Activated T-cell treated with anti-CD3 and anti-CD28 coated beads for 48 hours (primary cell): ENCODE results near the gene EVL.
"Not testable (repeated sequence)": the region's sequence is repeated elsewhere in the genome, so short reads cannot be mapped to it uniquely, and the experiment has no call there.

Source experiments
- DNase-seq: peaks from one replicate; pipeline ENCODE4 v3.0.0-alpha.2; 2020; ENCODE audit warnings: low read depth

EVL gene

DNA sequence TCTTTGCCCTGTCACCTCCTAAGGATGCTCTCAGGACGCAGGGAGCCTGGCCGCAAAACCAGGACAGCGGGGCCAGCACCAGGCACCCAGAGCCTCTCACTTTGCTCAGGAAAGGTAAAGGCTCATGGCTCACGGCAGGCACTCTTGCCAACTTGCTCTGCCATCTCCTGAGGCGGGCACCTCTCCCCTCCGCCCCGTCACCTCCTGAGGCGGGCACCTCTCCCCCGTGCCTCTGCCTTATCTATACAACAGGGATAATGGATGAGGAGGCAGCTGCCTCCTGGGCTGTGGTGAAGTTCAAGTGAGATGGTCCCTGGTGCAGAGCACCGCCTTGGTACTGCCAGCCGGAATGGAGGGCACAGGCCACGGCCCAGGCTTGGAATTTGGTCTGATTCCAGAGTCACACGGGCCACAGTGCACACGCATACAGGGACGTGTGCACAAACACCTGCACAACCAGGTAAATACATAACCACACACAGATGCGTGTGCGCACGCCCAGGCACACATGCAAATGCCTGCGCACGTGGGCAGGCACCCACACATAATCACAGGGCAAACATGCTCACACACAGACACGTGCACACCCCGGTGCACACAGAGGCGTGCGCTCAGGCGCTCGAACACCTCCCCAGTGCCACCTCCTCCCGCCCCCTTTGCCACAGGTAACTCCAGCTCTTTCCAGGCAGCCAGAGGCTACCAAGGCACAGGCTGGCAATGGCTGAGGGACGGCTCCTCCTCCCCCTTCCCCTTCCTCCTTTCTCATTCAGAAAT is 82.7 kb downstream of the EVL start:
- no peak for DNase-seq

DNA sequence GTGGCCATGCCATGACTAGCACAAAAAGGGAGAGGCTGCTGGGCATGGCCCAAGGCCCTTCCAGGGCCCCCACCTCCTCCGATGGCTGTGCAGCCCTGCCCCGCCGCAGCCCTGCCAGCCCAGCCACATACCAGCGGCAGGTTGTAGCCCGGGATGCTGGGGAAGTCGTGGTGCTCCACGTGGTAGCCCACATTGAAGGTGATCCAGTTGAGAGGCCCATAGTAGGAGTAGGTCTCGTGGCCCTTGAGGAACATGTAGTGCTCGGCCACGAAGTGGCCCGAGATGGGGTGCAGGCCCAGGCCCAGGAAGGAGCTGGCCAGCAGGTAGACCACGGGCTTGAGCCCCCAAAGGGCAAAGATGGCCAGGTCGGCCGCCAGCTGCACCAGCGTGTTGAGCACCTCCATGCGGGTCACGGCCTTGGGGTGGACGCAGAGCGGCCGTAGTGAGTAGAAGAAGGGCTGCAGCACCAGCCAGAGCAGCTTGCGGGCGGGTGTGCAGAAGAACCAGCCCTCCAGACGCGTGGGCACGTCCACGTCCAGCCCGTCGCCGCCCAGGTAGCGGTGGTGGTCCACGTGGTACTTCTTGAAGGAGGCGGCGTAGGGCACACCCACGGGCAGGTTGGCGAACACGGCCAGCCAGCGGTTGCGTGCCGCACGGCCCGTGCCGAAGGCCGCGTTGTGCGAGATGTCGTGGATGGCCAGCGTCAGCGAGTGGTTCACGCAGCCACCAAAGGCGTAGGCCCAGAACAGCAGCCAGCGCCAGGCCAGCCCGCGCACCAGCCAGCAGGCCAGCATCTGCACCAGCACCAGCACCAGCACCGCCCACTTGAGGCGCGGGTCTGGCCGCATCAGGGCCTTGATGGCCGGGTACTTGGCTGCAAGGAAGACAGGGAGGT is 83.9 kb downstream of the EVL start:
- DNase-seq, result no peak

DNA sequence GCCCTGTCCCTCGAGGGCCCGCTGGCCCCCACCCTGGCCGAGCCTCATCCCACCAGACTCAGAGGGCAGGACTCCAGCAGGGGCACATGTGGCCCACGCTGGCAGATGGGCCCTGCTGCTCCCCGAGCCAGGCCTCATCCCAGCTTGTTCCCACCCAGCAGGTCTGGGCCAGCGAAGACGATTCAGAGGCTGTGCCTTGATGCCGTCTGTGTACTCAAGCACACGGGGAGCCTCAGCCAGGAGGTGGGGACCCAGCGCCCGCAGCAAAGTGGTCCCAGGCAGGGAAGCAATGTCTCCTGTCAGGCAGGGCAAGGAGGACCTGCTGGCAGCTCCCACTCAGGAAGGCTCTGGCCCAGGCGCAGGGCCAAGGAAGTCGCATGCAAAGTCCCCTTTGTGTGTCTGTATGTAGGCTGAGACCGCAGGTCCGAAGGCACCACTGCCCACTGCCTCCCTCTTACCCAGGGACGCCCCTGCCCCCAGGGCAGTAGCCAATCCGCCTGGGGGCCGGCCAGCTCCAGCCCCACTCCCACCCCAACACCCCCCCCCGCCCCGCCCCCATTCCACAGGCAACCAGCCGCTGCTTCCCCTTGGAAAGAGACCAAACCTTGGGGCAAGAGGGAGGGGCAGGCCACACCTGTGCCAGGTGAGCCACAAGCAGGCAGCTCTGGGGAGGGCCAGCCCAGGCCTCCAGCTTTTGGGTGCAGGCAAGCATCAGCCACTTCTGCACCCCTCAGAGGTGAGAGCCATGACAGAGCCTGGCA is 84.8 kb downstream of the EVL start:
- no peak for DNase-seq

DNA sequence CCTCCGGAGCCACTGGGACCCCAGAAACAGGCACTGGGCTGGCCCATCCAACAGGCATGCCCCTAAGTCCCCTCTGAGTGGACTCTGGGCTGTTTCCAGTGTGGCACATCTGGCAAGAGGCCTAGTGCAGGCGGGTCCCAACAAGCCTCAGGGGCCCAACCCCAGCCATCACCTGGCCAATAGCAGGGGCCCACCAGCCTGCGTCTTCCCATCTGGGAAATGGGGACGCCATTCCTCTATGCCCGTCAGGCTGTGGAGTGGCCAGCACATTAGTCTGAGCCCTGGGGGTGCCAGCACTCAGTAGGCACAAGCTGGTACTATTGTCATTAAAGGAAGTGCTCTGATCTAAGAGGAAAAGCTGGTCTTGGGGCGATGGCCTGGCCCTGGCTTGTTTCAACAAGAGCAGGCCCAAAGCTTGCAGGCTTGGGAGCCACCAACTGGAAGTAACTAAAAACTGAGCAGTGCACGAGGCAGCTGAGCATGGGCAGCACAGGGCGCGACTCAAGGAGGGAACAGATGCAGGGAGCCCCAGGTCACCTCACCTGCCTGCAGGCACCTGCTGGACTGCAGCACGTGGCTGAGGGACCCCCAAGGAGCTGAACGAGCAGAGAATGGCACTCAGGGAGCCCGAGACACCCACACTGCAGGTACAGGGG is 85.8 kb downstream of the EVL start:
- no peak for DNase-seq

DNA sequence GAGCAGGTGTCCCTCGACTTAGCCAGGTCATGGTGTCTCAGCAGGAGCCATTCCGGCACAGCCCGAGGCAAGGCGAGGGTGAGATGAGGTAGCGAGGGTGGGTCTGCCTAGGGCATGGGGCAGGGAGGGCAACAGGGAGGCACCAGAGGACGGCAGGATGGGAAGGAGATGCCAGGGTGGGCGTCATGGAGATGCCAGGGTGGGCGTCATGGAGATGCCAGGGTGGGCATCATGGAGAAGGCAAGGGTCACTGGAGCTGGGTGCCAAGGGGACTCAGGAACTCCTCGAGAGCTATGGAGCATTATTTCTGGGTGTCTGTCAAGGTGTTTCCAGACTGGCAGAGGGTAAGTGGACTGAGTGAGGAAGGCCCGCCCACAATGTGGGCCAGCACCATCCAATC is 86.9 kb downstream of the EVL start:
- no peak for DNase-seq

DNA sequence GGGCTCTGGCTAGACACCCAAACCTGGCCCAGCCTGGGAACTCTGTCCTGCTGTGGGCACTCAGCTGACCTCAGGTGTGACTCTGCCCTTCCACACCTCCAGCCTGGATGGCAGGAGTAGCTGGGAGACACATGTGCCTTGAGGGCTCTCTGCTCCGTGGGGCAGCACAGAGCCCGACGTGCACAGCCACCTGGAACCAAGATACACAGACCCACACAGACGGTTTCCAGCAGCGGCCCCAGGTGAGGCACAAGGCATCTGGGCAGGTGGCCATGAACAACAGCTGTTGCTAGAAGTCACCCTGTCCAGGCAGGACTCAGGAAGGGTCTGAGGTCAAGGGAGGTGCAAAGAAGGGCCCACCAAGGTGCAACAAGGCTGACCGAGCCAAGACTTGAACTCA is 88.3 kb downstream of the EVL start:
- no peak for DNase-seq

DNA sequence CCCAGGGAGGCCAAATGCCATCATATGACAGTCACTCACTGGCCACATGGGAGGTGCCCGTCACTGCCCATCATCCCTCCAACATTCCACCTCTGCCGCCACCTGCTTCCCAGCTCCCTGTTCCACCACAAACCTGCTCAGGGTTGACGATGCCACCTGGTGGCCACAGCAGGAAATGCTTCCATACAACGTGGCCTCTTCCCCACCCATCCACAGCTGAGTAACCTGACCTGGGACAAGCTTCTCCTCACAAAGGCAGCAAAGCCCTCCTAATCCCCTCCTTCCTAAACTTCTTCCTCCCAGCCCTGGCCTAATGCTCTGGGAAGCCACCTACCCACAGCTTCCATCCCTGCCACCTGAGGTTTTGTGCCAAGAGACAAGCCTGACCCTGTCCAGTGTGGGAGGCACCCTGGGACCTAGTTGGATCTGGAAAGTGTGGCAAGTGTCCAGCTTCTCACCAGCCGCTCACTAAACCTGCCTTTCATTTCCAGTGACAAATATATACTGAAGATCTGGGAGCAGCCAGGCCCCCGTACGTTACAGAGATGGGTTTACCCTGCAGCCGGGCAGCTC is 89.9 kb downstream of the EVL start:
- peak; percentile 46 for DNase-seq

DNA sequence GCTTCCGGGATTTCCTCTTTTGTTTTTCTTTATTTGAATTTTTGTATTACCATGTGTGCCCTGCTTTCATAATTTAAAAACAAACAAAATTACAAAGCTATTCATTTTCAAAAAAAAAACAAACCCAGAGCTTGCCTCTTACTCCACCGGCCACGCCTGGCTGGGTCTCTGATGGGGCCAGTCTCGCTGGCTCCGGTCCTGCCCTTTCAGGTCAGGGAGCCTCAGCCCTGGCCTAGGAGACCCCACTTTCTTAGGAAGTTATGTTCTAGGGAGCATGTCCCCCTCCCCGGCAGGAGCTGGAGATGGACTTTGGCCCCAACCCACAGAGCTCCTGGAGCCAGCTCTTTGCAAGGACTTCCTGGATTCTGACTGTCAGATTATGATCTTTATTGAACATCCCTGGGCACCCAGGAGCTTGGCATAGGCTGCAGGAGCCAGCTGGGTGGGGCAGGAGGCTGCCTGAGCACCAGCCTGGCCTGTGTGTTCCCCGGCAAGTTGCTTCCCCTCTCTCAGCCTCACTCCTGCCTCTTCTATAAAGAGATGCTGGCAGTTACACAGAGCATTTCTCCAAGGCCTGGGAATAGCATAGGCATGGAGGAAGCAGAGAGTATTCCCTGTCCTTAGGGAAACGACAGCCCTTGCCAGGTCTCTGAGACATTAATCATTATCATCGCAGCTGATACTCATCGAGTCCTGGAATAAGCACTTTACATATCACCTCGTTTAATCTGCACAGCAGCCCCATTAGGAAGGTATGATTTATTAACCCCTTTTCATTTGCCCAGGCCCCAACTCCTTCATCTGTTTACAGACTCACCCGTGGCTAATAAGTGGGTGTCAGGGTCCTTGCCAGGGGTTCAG is 90.8 kb downstream of the EVL start:
- DNase-seq, result no peak

DNA sequence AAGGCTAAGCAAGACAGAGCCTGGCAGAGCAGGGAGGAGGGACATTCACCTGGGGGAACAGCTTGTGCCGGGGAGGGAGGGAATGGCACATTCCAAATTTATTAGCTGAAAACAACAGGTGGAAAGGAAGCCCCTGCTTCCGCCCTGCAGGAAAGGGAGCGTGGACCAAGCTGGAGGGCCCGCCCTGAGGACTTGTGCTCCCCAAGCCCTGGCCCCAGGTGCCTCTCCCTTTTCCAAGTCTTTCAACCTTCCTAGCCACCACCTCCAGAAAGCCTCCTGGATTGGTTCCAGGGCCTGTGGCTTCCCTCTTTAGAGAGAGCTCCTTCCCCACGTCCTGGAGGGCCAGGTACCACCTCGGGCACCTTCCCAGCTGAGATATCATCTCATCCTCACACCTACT is 91.6 kb downstream of the EVL start:
- no peak for DNase-seq

DNA sequence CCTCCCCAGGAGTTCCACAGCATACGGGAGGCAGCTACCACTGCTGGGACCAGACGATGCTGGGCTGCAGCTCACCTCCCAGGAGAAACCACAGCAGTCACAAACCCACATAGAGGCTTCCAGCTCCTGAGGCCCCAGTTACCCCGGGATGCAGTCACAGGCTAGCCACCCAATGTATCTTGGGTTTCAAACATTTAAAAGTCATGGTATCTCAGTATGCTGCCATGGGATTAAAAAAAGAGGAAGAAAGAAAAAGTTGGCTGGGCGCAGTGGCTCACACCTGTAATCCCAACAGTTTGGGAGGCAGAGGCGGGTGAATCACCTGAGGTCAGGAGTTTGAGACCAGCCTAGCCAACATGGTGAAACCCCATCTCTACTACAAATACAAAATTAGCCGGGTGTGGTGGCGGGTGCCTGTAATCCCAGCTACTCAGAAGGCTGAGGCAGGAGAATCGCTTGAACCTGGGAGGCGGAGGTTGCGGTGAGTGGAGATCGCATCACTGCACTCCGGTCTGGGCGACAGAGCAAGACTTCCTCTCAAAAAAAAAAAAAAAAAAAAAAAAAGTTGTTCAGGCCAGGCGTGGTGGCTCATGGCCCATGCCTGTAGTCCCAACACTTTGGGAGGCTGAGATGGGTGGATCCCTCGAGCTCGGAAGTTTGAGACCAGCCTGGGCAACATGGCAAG is 92.5 kb downstream of the EVL start:
- not testable (repeated sequence) for DNase-seq

DNA sequence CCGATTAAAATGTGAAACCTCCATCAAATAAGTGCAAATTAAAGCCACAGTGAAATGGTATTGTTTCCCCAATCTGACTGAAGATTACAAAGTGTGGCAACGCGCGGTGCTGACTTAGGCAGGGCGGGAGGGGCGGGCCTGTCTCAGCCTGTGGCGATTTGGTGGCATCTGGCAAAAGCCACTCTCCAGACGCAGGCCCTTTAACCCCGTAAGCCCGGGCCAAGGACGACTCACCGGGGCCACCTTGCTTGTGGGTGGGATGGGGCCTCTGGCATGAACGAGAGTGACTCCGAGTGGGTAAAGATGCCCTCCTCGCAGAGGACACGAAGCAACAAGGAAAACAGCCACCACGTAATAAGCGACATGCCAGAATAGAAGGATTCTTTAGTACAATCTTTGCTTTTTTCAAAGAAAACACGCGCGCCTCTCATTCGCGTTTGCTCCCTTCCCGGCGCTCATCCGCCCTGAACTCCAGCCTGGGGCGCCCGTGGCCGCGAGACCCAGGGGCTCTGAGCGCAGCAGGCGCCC is 93.4 kb downstream of the EVL start:
- no peak for DNase-seq

DNA sequence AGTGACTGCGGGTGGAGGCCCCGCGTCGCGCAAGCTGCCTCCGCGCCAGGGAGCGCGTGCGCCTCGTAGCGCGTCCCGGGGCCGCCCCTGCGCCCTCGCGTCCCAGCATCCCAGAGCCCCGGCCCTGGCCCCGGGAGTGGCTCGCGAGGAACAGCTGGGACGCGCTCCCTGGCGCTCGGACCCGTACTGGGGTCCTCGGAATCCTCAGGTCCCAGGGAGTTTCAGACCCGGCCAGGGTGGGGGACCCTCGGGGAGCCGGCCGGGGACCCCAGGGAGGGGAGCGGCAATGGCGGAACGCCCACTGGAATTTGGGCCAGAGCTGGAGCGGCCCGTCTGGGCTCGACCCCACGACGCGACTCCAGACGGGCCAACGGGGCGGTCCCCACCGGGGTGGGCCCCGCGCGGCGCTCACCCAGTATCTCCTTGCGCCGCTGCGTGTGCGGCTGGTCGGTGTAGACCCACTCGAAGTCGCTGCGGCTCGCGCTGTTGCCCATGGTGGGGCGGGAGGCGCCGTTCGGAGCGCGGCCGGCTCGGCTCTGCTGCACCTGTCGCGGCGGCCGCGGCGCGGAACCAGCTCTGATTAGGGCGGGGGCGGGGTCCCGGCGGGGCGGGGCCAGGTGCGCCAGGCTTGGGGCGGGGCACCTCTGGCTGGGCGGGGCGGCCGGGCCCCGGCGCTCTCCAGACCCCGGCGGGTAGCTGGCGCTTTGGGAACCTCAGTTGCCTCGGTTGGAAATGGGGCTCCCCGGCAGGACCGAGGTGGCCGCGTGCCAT is 94.1 kb downstream of the EVL start, which contains the start of gene DEGS2:
Gene DEGS2, minus strand, starts transcription at position 552 of the 771 bp plus-strand sequence. Its CDS starts 58 bp downstream, at position 494.
- peak; percentile 59 for DNase-seq

DNA sequence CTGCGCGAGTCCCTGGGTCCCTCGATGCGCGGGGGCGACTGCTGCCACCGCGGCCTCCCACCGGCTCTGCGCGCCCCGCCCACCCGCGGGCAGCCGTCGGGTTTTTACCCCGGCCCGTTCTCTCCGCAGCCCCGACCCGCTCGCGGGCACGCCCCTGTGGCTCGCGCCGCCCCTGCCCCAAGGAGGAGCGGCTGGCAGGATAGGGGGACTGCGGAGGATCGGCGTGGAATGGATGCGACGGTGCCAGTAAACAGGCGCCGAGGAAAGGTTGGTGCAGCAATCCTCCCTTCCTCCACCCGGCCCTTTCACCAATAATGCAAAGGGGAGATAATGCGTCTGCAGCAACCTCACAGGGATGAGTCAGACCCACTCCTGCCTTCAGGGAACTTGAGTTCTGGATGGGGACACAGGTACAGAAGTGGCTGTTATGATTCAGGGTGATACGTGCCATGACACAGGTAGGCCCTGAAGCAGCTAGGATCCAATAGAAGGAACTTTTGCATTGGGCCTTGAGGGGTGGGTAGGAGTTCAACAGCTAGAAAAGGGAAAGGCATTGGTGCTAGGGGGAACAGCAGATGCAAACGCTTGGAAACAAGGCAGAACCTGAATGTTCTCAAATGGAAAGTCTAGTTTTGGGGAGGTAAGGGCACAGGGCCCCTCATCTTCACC is 94.8 kb downstream of the EVL start:
- no peak for DNase-seq

DNA sequence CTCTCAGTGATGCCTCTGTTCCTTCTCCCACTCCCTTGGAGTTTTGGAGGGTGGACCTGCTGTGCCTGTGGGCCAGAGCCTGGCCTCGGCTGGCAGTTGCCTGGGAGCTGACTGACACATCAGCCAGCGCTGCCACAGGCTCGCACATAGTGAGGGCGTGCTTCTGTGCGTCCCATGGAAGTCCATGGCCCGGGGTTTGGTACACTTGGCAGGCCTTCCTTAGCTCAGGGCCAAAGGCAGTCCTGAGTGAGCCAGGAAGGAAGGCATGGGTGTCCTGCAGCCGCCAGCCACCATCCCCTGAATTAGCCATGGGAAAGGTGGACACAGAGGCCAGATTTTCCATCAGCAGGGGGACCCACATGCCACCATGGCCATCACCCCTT is 95.3 kb downstream of the EVL start:
- no peak for DNase-seq

DNA sequence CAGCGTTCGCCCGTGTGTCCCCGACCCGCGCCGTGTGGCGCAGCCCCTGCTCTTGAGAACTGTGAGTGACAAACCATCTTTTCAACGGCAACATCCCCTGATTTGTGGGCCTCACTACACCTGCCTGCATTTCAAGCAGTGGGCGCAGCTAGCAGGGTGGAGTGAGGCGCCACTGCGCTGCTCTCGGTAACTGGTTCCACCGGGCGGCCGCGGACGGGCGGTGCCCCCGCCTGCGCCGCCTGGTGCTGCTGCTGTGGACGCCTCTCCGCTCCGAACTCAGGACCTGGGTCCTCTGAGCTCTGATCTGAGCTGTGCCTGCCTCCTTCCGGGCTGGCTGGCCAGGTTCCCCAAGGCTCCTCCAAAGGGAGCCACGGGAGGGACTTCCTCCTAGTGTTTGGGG is 100.2 kb downstream of the EVL start:
- no peak for DNase-seq

DNA sequence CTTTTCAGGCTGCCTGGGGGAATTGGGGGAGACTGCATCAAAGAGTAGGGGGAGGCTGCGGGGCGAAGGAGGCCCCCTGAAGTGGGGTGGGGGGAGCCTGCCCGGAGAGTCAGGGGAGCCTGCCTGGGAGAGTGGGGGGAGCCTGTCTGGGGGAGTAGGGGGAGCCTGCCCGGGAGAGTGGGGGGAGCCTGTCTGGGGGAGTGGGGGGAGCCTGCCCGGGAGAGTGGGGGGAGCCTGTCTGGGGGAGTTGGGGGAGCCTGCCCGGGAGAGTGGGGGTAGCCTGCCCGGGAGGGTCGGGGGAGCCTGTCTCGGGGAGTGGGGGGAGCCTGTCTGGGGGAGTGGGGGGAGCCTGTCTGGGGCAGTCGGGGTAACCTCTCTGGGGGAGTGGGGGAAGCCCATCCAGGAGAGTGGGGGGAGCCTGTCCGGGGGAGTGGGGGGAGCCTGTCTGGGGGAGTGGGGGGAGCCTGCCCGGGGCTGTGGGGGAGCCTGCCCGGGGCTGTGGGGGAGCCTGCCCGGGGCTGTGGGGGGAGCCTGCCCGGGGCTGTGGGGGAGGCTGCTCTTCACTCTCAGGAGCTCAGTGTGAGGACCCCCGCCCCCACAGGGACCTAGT is 100.7 kb downstream of the EVL start:
- DNase-seq, result no peak

DNA sequence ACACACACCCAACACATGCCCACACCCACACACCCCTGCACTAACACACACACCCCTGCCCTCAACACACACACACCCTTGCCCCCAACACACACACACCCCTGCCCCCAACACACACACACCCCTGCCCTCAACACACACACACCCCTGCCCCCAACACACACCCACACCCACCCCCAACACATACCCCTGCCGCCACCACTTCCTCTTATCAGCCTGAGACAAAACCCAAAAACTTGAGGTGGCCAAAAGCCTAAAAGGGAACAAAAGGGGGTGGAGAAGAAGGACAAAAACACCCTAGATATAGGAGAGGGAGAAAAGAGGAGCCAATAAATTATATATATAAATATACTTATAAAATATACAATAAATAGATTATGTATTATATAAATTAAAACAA is 103.3 kb downstream of the EVL start:
- DNase-seq, result no peak

DNA sequence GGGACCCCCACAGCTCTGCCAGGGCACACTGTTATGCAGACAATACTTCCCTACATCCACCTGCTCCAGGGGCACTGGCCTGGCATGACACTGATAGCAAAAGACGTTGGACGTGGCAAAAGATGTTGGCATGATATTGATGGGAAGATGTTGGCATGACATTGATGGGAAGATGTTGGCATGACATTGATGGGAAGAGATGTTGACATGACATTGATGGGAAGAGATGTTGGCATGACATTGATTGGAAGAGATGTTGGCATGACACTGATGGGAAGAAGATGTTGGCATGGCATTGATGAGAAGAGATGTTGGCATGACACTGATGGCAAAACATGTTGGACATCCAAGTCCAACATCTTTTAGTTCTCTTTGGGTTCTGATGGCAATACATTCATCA is 105.7 kb downstream of the EVL start:
- DNase-seq, result no peak
